ENCODE data around the gene SKIC3. TPM values are rescaled to one million over a fixed set of nuclear protein-coding genes. Genes with fewer than 3 reads are reported as not detected.

The SKIC3 gene
- total and polyA plus RNA-seq, 2 donors (not counting 1 experiment from before 2014, with no cell fraction given), result 24.9 to 75.4 TPM

DNA sequence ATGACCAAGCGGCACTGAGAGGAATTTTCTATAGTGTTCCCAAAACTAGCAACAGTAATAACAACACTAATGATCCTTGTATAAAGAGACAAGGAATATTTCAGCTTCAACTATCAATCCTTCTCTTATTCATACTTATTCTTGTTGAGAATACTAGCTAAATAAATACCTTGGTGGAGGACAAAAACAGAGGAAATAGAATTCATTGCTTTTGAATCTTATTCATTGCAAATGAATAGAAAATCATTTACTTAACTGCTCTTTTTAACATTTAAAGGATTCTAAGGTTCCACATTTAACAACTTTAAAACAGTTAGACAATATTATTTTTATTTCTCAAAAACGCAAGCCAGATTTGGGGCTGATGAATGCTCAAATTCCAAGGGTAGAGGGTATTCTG is 22.4 kb downstream of the SKIC3 start:
- Histone ChIP-seq H3K9ac (ENCODE audit: low read length) (no peak overlapping the region), H3K27me3 (replicated peaks in 1 of 4; ENCODE audit: control extremely low read depth in 1 of 4, control insufficient read depth in 3 of 4, insufficient read depth in 4 of 4, low read length in 3 of 4) (no peaks in the 10 kb centered on the region), H3K9me3 (ENCODE audit: control extremely low read depth in 1 of 3, control insufficient read depth in 2 of 3, insufficient read depth in 1 of 3, low read length in 2 of 3) (no peaks in the 10 kb centered on the region), H3K27ac (ENCODE audit: low read length in 2 of 2) (no peak overlapping the region), H3K79me2 (ENCODE audit: control insufficient read depth, insufficient read depth, low read length) (no peaks in the 10 kb centered on the region), H3K4me3 (ENCODE audit: control extremely low read depth in 1 of 5, extremely low read depth in 1 of 5, insufficient read depth in 1 of 5, low read depth in 2 of 5, low read length in 4 of 5) (no peak overlapping the region), H4K20me1 (ENCODE audit: control insufficient read depth, insufficient read depth, low read length, poor library complexity, severe bottlenecking) (no peaks in the 10 kb centered on the region), H2AFZ (ENCODE audit: insufficient read depth, low read depth, low read length, poor library complexity, severe bottlenecking) (no peak overlapping the region), H3K4me1 (ENCODE audit: control insufficient read depth in 2 of 2, insufficient read depth in 2 of 2, low read length in 2 of 2) (no peaks in the 10 kb centered on the region), H3K4me2 (replicated peaks; ENCODE audit: low read depth, low read length, poor library complexity, severe bottlenecking) (no peak overlapping the region), H3K36me3 (replicated peaks in 1 of 2; ENCODE audit: control extremely low read depth in 1 of 2, control insufficient read depth in 1 of 2, extremely low read depth in 1 of 2, insufficient read depth in 2 of 2, low read length in 1 of 2) (peaks cover 18 to 63% of the 10 kb centered on the region in 2 experiments)
- Mint-ChIP-seq H3K4me1 (peaks cover 7% of the 10 kb centered on the region), H3K9me3 (ENCODE audit: insufficient read depth) (no peaks in the 10 kb centered on the region), H3K27ac (no peak overlapping the region), H3K27me3 (no peaks in the 10 kb centered on the region), H3K4me3 (no peak overlapping the region)
- CTCF ChIA-PET, result no interaction called here
- POLR2A ChIA-PET, result no interaction called here
- intact Hi-C loops (cut with micrococcal nuclease), result no loop called here
- ATAC-seq (ENCODE audit: low read depth) (no peak), DNase-seq (no peak)
- no peak for TF ChIP-seq EZH2 (IDR thresholded peaks at IDR 0.05; ENCODE audit: borderline replicate concordance, insufficient read depth, low read depth, low read length, poor library complexity, severe bottlenecking)
- TF ChIP-seq, protein P1, sequence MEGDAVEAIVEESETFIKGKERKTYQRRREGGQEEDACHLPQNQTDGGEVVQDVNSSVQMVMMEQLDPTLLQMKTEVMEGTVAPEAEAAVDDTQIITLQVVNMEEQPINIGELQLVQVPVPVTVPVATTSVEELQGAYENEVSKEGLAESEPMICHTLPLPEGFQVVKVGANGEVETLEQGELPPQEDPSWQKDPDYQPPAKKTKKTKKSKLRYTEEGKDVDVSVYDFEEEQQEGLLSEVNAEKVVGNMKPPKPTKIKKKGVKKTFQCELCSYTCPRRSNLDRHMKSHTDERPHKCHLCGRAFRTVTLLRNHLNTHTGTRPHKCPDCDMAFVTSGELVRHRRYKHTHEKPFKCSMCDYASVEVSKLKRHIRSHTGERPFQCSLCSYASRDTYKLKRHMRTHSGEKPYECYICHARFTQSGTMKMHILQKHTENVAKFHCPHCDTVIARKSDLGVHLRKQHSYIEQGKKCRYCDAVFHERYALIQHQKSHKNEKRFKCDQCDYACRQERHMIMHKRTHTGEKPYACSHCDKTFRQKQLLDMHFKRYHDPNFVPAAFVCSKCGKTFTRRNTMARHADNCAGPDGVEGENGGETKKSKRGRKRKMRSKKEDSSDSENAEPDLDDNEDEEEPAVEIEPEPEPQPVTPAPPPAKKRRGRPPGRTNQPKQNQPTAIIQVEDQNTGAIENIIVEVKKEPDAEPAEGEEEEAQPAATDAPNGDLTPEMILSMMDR (IDR thresholded peaks at IDR 0.05), result no peak
- no CpG with 5 or more reads among the region's 2 CpGs for WGBS (ENCODE audit: insufficient coverage)

DNA sequence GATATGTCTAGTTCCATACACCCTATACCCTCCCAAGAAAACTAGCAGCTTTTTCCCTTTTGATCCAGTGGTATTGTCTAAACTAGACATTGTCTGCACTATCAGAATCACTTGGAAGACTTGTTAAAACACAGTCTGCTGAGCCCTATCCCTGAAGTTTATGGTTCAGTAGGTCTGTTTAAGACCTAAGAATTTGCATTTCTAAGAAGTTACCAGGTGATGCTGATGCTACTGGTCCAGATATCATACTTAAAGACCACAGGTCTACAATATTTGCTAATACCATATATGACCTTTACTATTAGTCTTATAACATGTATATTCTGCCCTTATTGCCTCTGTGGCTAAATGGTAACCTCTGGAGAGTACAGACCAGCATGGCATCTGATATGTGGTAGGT is 23.3 kb downstream of the SKIC3 start:
- Histone ChIP-seq H3K9me3 (ENCODE audit: control extremely low read depth in 1 of 3, control insufficient read depth in 2 of 3, insufficient read depth in 1 of 3, low read length in 2 of 3) (no peaks in the 10 kb centered on the region), H3K27ac (ENCODE audit: low read length in 2 of 2) (no peak overlapping the region), H3K4me2 (replicated peaks; ENCODE audit: low read depth, low read length, poor library complexity, severe bottlenecking) (no peak overlapping the region), H3K79me2 (ENCODE audit: control insufficient read depth, insufficient read depth, low read length) (no peaks in the 10 kb centered on the region), H4K20me1 (ENCODE audit: control insufficient read depth, insufficient read depth, low read length, poor library complexity, severe bottlenecking) (no peaks in the 10 kb centered on the region), H3K27me3 (replicated peaks in 1 of 4; ENCODE audit: control extremely low read depth in 1 of 4, control insufficient read depth in 3 of 4, insufficient read depth in 4 of 4, low read length in 3 of 4) (no peaks in the 10 kb centered on the region), H3K4me1 (ENCODE audit: control insufficient read depth in 2 of 2, insufficient read depth in 2 of 2, low read length in 2 of 2) (no peaks in the 10 kb centered on the region), H3K4me3 (ENCODE audit: control extremely low read depth in 1 of 5, extremely low read depth in 1 of 5, insufficient read depth in 1 of 5, low read depth in 2 of 5, low read length in 4 of 5) (no peak overlapping the region), H2AFZ (ENCODE audit: insufficient read depth, low read depth, low read length, poor library complexity, severe bottlenecking) (no peak overlapping the region), H3K36me3 (replicated peaks in 1 of 2; ENCODE audit: control extremely low read depth in 1 of 2, control insufficient read depth in 1 of 2, extremely low read depth in 1 of 2, insufficient read depth in 2 of 2, low read length in 1 of 2) (peaks cover 18 to 63% of the 10 kb centered on the region in 2 experiments), H3K9ac (ENCODE audit: low read length) (no peak overlapping the region)
- peaks cover 7% of the 10 kb centered on the region for H3K4me1 Mint-ChIP-seq
- TF ChIP-seq, protein P1 (IDR thresholded peaks at IDR 0.05), result no peak
- TF ChIP-seq EZH2 (IDR thresholded peaks at IDR 0.05; ENCODE audit: borderline replicate concordance, insufficient read depth, low read depth, low read length, poor library complexity, severe bottlenecking), result no peak
- ChIA-PET POLR2A (no interaction called here), CTCF (no interaction called here)
- H3K27me3 Mint-ChIP-seq, result no peaks in the 10 kb centered on the region
- H3K27ac Mint-ChIP-seq, result no peak overlapping the region
- H3K9me3 Mint-ChIP-seq (ENCODE audit: insufficient read depth), result no peaks in the 10 kb centered on the region
- intact Hi-C loops (cut with micrococcal nuclease), result no loop called here
- DNase-seq, result no peak
- ATAC-seq (ENCODE audit: low read depth), result no peak
- H3K4me3 Mint-ChIP-seq, result no peak overlapping the region
